Suprapubic skin (tissue), 3 donors: Measurements from ENCODE around the gene SCN5A.

Experiments used
- POLR2A ChIP-seq, 2 donors: fragments of 450-650 bp; IDR thresholded peaks; one replicate each; pipeline ENCODE4 v1.6.1; 2017; ENCODE audit warnings: antibody characterized with exemption in 2 of 2, mild to moderate bottlenecking in 2 of 2, moderate library complexity in 2 of 2
- TF ChIP-seq, protein P1 (sequence below), 2 donors: fragments of 200-600 bp in 1 of 2; fragments of 450-650 bp in 1 of 2; sonication (generic) in 1 of 2; IDR thresholded peaks; one replicate each; pipeline ENCODE4 v1.5.1; 2016 to 2019; ENCODE audit warnings: antibody characterized with exemption in 2 of 2, mild to moderate bottlenecking in 1 of 2, moderate library complexity in 1 of 2

- TF ChIP-seq POLR2A (IDR thresholded peaks at IDR 0.05): no peak
- TF ChIP-seq, protein P1, sequence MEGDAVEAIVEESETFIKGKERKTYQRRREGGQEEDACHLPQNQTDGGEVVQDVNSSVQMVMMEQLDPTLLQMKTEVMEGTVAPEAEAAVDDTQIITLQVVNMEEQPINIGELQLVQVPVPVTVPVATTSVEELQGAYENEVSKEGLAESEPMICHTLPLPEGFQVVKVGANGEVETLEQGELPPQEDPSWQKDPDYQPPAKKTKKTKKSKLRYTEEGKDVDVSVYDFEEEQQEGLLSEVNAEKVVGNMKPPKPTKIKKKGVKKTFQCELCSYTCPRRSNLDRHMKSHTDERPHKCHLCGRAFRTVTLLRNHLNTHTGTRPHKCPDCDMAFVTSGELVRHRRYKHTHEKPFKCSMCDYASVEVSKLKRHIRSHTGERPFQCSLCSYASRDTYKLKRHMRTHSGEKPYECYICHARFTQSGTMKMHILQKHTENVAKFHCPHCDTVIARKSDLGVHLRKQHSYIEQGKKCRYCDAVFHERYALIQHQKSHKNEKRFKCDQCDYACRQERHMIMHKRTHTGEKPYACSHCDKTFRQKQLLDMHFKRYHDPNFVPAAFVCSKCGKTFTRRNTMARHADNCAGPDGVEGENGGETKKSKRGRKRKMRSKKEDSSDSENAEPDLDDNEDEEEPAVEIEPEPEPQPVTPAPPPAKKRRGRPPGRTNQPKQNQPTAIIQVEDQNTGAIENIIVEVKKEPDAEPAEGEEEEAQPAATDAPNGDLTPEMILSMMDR (IDR thresholded peaks at IDR 0.05): no peak
Measured at GRCh38 chr3:38542401-38543298, 106.8 kb downstream of the SCN5A start.
